Measurements from ENCODE around the gene CACNG6.

CACNG6 gene

GRCh38 chr19:53966931-53967330 is 24.5 kb upstream of the CACNG6 start:
- TF ChIP-seq ZFX (IDR thresholded peaks at IDR 0.05; ENCODE audit: borderline replicate concordance) = no peak
- TF ChIP-seq, protein P1, sequence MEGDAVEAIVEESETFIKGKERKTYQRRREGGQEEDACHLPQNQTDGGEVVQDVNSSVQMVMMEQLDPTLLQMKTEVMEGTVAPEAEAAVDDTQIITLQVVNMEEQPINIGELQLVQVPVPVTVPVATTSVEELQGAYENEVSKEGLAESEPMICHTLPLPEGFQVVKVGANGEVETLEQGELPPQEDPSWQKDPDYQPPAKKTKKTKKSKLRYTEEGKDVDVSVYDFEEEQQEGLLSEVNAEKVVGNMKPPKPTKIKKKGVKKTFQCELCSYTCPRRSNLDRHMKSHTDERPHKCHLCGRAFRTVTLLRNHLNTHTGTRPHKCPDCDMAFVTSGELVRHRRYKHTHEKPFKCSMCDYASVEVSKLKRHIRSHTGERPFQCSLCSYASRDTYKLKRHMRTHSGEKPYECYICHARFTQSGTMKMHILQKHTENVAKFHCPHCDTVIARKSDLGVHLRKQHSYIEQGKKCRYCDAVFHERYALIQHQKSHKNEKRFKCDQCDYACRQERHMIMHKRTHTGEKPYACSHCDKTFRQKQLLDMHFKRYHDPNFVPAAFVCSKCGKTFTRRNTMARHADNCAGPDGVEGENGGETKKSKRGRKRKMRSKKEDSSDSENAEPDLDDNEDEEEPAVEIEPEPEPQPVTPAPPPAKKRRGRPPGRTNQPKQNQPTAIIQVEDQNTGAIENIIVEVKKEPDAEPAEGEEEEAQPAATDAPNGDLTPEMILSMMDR (IDR thresholded peaks at IDR 0.05) = no peak
- H3K27ac ChIP-seq = no peak overlapping the region

DNA sequence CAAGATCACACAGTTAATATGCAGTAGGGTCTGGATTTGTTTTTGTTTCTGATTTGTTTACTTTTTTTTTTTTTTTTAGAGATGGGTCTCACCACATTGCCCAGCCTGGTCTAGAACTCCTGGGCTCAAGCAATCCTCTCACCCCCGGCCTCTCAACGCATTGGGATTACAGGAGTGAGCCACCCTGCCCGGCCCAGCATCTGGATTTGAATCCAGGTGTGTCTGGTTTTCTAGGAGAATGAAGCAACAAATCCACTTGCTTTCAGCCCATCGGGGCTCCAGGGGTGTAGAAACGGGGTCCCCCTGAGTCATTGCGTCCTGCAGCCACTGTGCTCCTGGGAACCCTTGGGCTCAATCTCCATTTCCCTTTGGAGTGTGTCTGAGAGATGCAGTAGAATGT is 22.1 kb upstream of the CACNG6 start:
- TF ChIP-seq, protein P1 (IDR thresholded peaks at IDR 0.05) = no peak
- no peak for TF ChIP-seq ZFX (IDR thresholded peaks at IDR 0.05; ENCODE audit: borderline replicate concordance)
- H3K27ac ChIP-seq = no peak overlapping the region

GRCh38 chr19:53971673-53972072 is 19.8 kb upstream of the CACNG6 start:
- no peak overlapping the region for H3K27ac ChIP-seq
- TF ChIP-seq, protein P1 (IDR thresholded peaks at IDR 0.05) = no peak
- no peak for TF ChIP-seq ZFX (IDR thresholded peaks at IDR 0.05; ENCODE audit: borderline replicate concordance)

DNA sequence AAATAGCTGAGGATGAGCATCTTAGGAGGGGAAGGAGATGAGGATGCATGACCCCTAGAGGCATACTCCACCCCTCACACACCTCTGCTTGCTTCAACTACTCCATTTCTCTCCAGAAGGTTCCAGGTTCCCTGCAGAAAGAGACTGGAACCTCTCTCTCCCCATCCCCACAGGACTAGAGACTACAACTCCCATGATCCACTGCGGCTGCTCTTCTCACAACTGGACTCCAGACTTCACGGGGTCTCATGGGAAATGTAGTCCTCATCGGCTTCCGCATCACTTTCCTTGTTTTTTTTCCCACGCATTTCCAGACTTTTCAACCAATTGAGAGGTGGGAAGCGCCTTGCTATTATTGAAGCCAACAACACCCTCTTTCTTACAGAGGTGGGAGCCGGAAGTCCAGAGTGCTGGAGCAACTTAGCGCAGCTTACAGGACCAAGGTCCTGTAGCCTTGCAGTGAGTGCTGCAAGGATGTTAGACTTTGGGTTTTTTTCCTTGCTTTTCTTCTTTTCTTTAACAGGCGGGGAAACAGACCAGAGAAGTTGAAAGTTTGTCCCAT is 13.9 kb upstream of the CACNG6 start:
- TF ChIP-seq, protein P1 (IDR thresholded peaks at IDR 0.05) = no peak
- no peak for TF ChIP-seq ZFX (IDR thresholded peaks at IDR 0.05; ENCODE audit: borderline replicate concordance)
- H3K27ac ChIP-seq = no peak overlapping the region

- H3K27ac ChIP-seq = no peak overlapping the region
Observed at GRCh38 chr19:53977991-53978731, 13.3 kb upstream of the CACNG6 start.

DNA sequence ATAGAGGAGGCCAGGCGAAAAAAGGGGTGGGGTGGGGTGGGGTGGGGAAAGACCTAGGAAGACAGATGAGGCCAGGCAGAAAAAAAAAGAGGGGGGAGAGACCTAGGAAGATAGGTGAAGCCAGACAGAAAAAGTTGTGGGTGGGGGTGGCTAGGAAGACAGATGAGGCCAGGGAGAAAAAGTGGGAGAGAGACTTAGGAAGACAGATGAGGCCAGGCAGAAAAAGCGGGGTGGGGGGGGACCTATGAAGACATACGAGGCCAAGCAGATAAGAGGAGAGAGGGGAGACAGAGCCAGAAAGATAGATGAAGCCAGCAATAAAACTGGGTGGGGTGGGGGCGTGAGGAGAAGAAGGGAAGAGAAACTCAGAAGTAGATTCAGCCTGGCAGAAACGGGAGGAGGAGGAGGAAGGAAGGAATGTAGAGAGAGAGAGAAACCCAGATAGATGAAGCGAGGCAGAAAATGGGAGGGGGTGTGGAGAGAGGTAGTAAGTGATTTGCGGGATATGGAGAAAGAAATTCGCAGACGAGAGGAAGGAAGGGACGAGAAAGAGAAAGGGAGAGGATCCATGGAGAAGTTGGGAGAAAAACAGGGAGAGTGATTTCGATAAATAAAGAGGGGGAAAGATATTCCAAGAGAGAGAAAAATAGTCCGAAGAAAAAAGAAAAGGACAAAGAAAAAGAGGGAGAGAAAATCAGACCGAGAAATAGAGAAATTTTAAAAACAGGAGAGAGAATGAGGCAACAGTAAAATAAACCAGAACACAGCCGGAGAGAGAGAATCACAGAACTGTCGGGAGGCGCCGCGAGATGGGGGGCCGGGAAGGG is 12.2 kb upstream of the CACNG6 start:
- H3K27ac ChIP-seq = no peak overlapping the region
- TF ChIP-seq, protein P1 (IDR thresholded peaks at IDR 0.05) = no peak
- TF ChIP-seq ZFX (IDR thresholded peaks at IDR 0.05; ENCODE audit: borderline replicate concordance) = no peak

More at GRCh38 chr19:53977991-53978731, 13.3 kb upstream of the CACNG6 start:
- TF ChIP-seq, protein P1 (IDR thresholded peaks at IDR 0.05) = no peak
- TF ChIP-seq ZFX (IDR thresholded peaks at IDR 0.05; ENCODE audit: borderline replicate concordance) = no peak

Measured in 22Rv1 (cell line).